Liver (tissue), 3 donors: ENCODE results near the gene TXNDC11.

Experiments used
- FOXA1 ChIP-seq: IDR thresholded peaks from 2 replicates; pipeline ENCODE4 v1.6.1; 2016; ENCODE audit warnings: antibody characterized with exemption
- GABPA ChIP-seq, 2 donors: IDR thresholded peaks in 1 of 2; conservative IDR thresholded peaks in 1 of 2; 2 replicates each; pipeline ENCODE4 v1.6.1; 2016; ENCODE audit warnings: antibody characterized with exemption in 2 of 2, mild to moderate bottlenecking in 1 of 2, moderate library complexity in 1 of 2
- JUND ChIP-seq, 2 donors: IDR thresholded peaks; 2 replicates each; pipeline ENCODE4 v1.6.1; 2016; ENCODE audit warnings: antibody characterized with exemption in 2 of 2
- MAX ChIP-seq: IDR thresholded peaks from 2 replicates; pipeline ENCODE4 v1.6.1; 2016; ENCODE audit warnings: antibody characterized with exemption
- RAD21 ChIP-seq, 2 donors: IDR thresholded peaks; 2 replicates each; pipeline ENCODE4 v1.6.1; 2016; ENCODE audit warnings: antibody characterized with exemption in 2 of 2, mild to moderate bottlenecking in 2 of 2
- SP1 ChIP-seq: IDR thresholded peaks from 2 replicates; pipeline ENCODE4 v1.6.1; 2018; ENCODE audit warnings: antibody characterized with exemption, mild to moderate bottlenecking
- YY1 ChIP-seq: IDR thresholded peaks from 2 replicates; pipeline ENCODE4 v1.6.1; 2016; ENCODE audit warnings: antibody characterized with exemption, mild to moderate bottlenecking
- TF ChIP-seq, protein P1 (sequence below): fragments of 150-350 bp; IDR thresholded peaks from 2 replicates; pipeline ENCODE4 v1.5.1; 2017; ENCODE audit warnings: improper control_type of control experiment, low read depth, low read length; ENCODE audit not compliant: missing input control
- TF ChIP-seq, protein P2 (sequence below): IDR thresholded peaks from 2 replicates; pipeline ENCODE4 v1.6.1; 2016; ENCODE audit warnings: antibody characterized with exemption, mild to moderate bottlenecking
- donor health status: healthy.
- donor health status: healthy.

GRCh38 chr16:11791144-11791828 is 48.6 kb upstream of the TXNDC11 start:
- TF ChIP-seq, protein P1, sequence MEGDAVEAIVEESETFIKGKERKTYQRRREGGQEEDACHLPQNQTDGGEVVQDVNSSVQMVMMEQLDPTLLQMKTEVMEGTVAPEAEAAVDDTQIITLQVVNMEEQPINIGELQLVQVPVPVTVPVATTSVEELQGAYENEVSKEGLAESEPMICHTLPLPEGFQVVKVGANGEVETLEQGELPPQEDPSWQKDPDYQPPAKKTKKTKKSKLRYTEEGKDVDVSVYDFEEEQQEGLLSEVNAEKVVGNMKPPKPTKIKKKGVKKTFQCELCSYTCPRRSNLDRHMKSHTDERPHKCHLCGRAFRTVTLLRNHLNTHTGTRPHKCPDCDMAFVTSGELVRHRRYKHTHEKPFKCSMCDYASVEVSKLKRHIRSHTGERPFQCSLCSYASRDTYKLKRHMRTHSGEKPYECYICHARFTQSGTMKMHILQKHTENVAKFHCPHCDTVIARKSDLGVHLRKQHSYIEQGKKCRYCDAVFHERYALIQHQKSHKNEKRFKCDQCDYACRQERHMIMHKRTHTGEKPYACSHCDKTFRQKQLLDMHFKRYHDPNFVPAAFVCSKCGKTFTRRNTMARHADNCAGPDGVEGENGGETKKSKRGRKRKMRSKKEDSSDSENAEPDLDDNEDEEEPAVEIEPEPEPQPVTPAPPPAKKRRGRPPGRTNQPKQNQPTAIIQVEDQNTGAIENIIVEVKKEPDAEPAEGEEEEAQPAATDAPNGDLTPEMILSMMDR: no peak
- TF ChIP-seq MAX (no peak), GABPA (IDR thresholded peaks at IDR 0.05 in 1 of 2, conservative IDR thresholded peaks at IDR 0.05 in 1 of 2) (no peak), SP1 (no peak), YY1 (no peak), JUND (IDR thresholded peaks at IDR 0.05) (no peak), FOXA1 (no peak), RAD21 (IDR thresholded peaks at IDR 0.05) (no peak)
- TF ChIP-seq, protein P2, sequence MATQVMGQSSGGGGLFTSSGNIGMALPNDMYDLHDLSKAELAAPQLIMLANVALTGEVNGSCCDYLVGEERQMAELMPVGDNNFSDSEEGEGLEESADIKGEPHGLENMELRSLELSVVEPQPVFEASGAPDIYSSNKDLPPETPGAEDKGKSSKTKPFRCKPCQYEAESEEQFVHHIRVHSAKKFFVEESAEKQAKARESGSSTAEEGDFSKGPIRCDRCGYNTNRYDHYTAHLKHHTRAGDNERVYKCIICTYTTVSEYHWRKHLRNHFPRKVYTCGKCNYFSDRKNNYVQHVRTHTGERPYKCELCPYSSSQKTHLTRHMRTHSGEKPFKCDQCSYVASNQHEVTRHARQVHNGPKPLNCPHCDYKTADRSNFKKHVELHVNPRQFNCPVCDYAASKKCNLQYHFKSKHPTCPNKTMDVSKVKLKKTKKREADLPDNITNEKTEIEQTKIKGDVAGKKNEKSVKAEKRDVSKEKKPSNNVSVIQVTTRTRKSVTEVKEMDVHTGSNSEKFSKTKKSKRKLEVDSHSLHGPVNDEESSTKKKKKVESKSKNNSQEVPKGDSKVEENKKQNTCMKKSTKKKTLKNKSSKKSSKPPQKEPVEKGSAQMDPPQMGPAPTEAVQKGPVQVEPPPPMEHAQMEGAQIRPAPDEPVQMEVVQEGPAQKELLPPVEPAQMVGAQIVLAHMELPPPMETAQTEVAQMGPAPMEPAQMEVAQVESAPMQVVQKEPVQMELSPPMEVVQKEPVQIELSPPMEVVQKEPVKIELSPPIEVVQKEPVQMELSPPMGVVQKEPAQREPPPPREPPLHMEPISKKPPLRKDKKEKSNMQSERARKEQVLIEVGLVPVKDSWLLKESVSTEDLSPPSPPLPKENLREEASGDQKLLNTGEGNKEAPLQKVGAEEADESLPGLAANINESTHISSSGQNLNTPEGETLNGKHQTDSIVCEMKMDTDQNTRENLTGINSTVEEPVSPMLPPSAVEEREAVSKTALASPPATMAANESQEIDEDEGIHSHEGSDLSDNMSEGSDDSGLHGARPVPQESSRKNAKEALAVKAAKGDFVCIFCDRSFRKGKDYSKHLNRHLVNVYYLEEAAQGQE: no peak
